NCI-H2171 treated with DMSO at 0.1 percent for 48 hours (cell line): ENCODE measurements around the gene RAB6B.
A peak's percentile ranks its signal among the peaks of the same experiment; 100 is the strongest.

ENCODE experiments used
- DNase-seq: peaks from one replicate; lab custom pipeline; 2025; lab: John Stamatoyannopoulos, UW

Gene RAB6B

GRCh38 chr3:133930341-133930933, 34.8 kb upstream of the RAB6B start:
- DNase-seq, result peak; percentile 76

GRCh38 chr3:133928903-133929607, 33.4 kb upstream of the RAB6B start:
- no peak for DNase-seq

- no peak for DNase-seq
Measured at GRCh38 chr3:133928136-133928893, 32.6 kb upstream of the RAB6B start.

- peak; percentile 47 for DNase-seq
Measured at GRCh38 chr3:133927540-133928066, 31.9 kb upstream of the RAB6B start.

GRCh38 chr3:133926736-133927539, 31.3 kb upstream of the RAB6B start:
- peak; percentile 34 for DNase-seq

GRCh38 chr3:133925960-133926735, 30.5 kb upstream of the RAB6B start:
- DNase-seq, result no peak

- DNase-seq, result no peak
Measured at GRCh38 chr3:133924041-133924440, 28.4 kb upstream of the RAB6B start.

- DNase-seq, result no peak
Measured at GRCh38 chr3:133921592-133921991, 25.9 kb upstream of the RAB6B start.

- no peak for DNase-seq
Measured at GRCh38 chr3:133917144-133917543, 21.5 kb upstream of the RAB6B start.

- no peak for DNase-seq
Measured at GRCh38 chr3:133915685-133916658, 20.3 kb upstream of the RAB6B start.

- no peak for DNase-seq
Measured at GRCh38 chr3:133914839-133915600, 19.3 kb upstream of the RAB6B start.

GRCh38 chr3:133910422-133910821, 14.7 kb upstream of the RAB6B start:
- no peak for DNase-seq

GRCh38 chr3:133905376-133905775, 9.7 kb upstream of the RAB6B start:
- no peak for DNase-seq

- DNase-seq, result no peak
Measured at GRCh38 chr3:133901847-133902246, 6.2 kb upstream of the RAB6B start.

- no peak for DNase-seq
Measured at GRCh38 chr3:133901083-133901482, 5.4 kb upstream of the RAB6B start.

- no peak for DNase-seq
Measured at GRCh38 chr3:133899311-133899710, 3.6 kb upstream of the RAB6B start.

GRCh38 chr3:133897547-133897946, 1.9 kb upstream of the RAB6B start:
- no peak for DNase-seq

GRCh38 chr3:133896002-133896761, 500 bp upstream of the RAB6B start:
- DNase-seq, result peak; percentile 37
